Parathyroid adenoma (tissue), 2 donors: ENCODE results near the gene LHPP.
A peak's percentile ranks its signal among the peaks of the same experiment; 100 is the strongest.

Experiments
- H2AFZ ChIP-seq: fragments of 300-600 bp; sonication (generic); one replicate; pipeline ENCODE4 v1.7.0; 2017; ENCODE audit warnings: antibody characterized with exemption, mild to moderate bottlenecking
- H3K27ac ChIP-seq: fragments of 300-600 bp; sonication (generic); one replicate; pipeline ENCODE4 v1.7.0; 2017
- H3K27me3 ChIP-seq: fragments of 300-600 bp; sonication (generic); one replicate; pipeline ENCODE4 v1.7.0; 2017; ENCODE audit warnings: low read length; ENCODE audit not compliant: control insufficient read depth, insufficient read depth
- H3K36me3 ChIP-seq: fragments of 300-600 bp; sonication (generic); one replicate; pipeline ENCODE4 v1.7.0; 2017; ENCODE audit warnings: low read length; ENCODE audit not compliant: control insufficient read depth, insufficient read depth
- H3K4me1 ChIP-seq: fragments of 300-600 bp; sonication (generic); one replicate; pipeline ENCODE4 v1.7.0; 2017; ENCODE audit warnings: control low read depth
- H3K4me2 ChIP-seq: fragments of 300-600 bp; sonication (generic); one replicate; pipeline ENCODE4 v1.7.0; 2017; ENCODE audit warnings: low read length
- H3K4me3 ChIP-seq: fragments of 300-600 bp; sonication (generic); one replicate; pipeline ENCODE4 v1.7.0; 2017; ENCODE audit warnings: low read depth, low read length
- H3K79me2 ChIP-seq: fragments of 300-600 bp; sonication (generic); one replicate; pipeline ENCODE4 v1.7.0; 2017; ENCODE audit warnings: control low read depth
- H3K9ac ChIP-seq: fragments of 300-600 bp; sonication (generic); one replicate; pipeline ENCODE4 v1.7.0; 2017; ENCODE audit warnings: mild to moderate bottlenecking
- H3K9me3 ChIP-seq: fragments of 300-600 bp; sonication (generic); one replicate; pipeline ENCODE4 v1.7.0; 2017; ENCODE audit warnings: low read length; ENCODE audit not compliant: control insufficient read depth
- TF ChIP-seq, protein P1 (sequence below): fragments of 300-600 bp; sonication (generic); IDR thresholded peaks from one replicate; pipeline ENCODE4 v1.7.0; 2017; ENCODE audit warnings: antibody characterized with exemption, mild to moderate bottlenecking
- donor health status: primary hyperparathyroidism.

Gene LHPP

DNA sequence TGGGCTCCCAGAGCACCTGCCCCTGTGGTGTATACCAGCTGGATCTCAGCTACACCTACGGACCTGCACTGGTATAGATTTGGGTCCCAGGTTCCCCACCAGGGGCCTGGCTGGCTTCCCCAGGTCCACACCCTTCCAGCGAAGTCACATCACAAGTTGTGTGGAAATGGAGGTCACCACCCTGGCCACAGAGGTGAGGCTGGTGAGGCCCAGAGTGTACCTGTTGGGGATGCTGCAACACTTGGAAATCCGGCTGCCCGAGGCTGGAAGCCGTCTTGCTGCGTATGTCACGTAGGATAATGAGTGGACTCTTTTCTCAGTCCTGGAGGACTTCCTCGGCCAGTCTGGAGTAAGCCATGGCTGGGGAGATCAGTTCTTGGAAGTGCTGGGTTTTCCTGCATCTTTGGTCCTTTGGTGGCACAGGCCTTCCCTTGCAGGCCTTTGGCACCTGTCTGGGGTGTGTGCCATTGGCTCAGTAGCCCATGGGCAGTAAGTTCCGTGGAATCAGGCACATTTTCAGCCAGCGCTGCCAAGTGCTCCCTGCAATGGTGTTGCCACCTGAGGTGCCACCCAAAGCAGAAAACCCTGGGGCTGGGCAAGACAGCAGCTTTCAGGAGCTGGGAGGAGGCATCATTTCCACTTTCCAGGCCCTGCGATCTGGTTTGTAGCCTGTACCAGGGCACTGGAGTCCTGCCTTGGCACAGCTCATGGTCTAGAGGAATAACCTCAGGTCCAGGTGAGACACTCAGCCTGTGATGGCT, 97.9 kb downstream of the LHPP start:
- Histone ChIP-seq H3K36me3 (no peaks in the 10 kb centered on the region), H3K9ac (no peak overlapping the region), H3K4me2 (no peak overlapping the region), H3K4me1 (no peaks in the 10 kb centered on the region), H3K27me3 (no peaks in the 10 kb centered on the region), H3K4me3 (no peak overlapping the region), H3K27ac (no peak overlapping the region), H3K79me2 (no peaks in the 10 kb centered on the region), H2AFZ (no peak overlapping the region), H3K9me3 (no peaks in the 10 kb centered on the region)
- TF ChIP-seq, protein P1, sequence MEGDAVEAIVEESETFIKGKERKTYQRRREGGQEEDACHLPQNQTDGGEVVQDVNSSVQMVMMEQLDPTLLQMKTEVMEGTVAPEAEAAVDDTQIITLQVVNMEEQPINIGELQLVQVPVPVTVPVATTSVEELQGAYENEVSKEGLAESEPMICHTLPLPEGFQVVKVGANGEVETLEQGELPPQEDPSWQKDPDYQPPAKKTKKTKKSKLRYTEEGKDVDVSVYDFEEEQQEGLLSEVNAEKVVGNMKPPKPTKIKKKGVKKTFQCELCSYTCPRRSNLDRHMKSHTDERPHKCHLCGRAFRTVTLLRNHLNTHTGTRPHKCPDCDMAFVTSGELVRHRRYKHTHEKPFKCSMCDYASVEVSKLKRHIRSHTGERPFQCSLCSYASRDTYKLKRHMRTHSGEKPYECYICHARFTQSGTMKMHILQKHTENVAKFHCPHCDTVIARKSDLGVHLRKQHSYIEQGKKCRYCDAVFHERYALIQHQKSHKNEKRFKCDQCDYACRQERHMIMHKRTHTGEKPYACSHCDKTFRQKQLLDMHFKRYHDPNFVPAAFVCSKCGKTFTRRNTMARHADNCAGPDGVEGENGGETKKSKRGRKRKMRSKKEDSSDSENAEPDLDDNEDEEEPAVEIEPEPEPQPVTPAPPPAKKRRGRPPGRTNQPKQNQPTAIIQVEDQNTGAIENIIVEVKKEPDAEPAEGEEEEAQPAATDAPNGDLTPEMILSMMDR: no peak

GRCh38 chr10:124560377-124561105, 98.9 kb downstream of the LHPP start:
- Histone ChIP-seq H3K4me3 (no peak overlapping the region), H2AFZ (no peak overlapping the region), H3K27ac (peak overlapping the region; percentile 6), H3K9ac (no peak overlapping the region), H3K36me3 (no peaks in the 10 kb centered on the region), H3K4me2 (no peak overlapping the region), H3K79me2 (no peaks in the 10 kb centered on the region), H3K4me1 (peaks cover 6% of the 10 kb centered on the region), H3K9me3 (no peaks in the 10 kb centered on the region), H3K27me3 (no peaks in the 10 kb centered on the region)
- TF ChIP-seq, protein P1: no peak

GRCh38 chr10:124561206-124561605, 99.6 kb downstream of the LHPP start:
- Histone ChIP-seq H3K4me1 (peaks cover 10% of the 10 kb centered on the region), H3K36me3 (no peaks in the 10 kb centered on the region), H2AFZ (no peak overlapping the region), H3K27me3 (no peaks in the 10 kb centered on the region), H3K27ac (peak overlapping the region; percentile 6), H3K4me3 (no peak overlapping the region), H3K79me2 (no peaks in the 10 kb centered on the region), H3K4me2 (no peak overlapping the region), H3K9ac (no peak overlapping the region), H3K9me3 (no peaks in the 10 kb centered on the region)
- TF ChIP-seq, protein P1: no peak

DNA sequence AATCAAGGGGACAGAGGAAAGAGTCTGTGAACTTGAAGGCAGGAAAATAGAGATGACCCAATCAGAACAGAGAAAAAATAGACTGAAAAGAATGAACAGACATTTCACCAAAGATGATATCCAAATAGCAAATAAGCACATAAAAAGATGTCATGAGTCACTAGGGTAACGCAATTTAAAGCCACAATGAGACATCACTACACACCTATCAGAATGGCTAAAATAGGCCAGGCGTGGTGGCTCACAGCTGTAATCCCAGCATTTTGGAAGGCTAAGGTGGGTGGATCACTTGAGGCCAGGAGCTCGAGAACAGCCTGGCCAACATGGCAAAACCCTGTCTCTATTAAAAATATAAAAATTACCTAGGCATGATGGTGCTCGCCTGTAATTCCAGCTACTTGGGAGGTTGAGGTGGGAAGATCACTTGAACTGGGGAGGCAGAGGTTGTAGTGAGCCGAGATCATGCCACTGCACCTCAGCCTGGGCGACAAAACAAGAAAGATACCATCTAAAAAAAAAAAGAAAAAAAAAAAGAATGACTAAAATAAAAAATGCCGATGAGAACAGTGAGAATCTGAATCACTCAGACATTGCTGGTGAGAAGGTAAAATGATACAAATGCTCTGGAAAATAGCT, 100.9 kb downstream of the LHPP start:
- Histone ChIP-seq H3K4me1 (peaks cover 10% of the 10 kb centered on the region), H3K4me3 (no peak overlapping the region), H3K27me3 (no peaks in the 10 kb centered on the region), H2AFZ (no peak overlapping the region), H3K9ac (no peak overlapping the region), H3K36me3 (no peaks in the 10 kb centered on the region), H3K4me2 (no peak overlapping the region), H3K79me2 (no peaks in the 10 kb centered on the region), H3K9me3 (no peaks in the 10 kb centered on the region), H3K27ac (no peak overlapping the region)
- TF ChIP-seq, protein P1: no peak
